ENCODE measurements around the gene TRMT2A. TPM values are rescaled to one million over a fixed set of nuclear protein-coding genes. Genes with fewer than 3 reads are reported as not detected.

Gene TRMT2A
- total RNA-seq, 2 experiments from 2014 or later: 71.8 to 75.2 TPM

- POLR2A ChIA-PET: no interaction called here
- no peaks in the 10 kb centered on the region for H3K27me3 Mint-ChIP-seq
- no peaks in the 10 kb centered on the region for H3K36me3 Mint-ChIP-seq (ENCODE audit: low read depth)
- DNase-seq: no peak
- H3K4me3 Mint-ChIP-seq: no peak overlapping the region
- CTCF ChIA-PET: interaction anchor here (1.1 to 2.6 kb wide), 2 partner anchors 130 to 413 kb away, joined by 3 to 6 read pairs; no protein-coding TSS in a partner anchor
- H3K27ac Mint-ChIP-seq: no peak overlapping the region
- no peaks in the 10 kb centered on the region for H3K9me3 Mint-ChIP-seq
- H3K4me1 Mint-ChIP-seq: no peaks in the 10 kb centered on the region
Measured at GRCh38 chr22:20156042-20156389, 39.0 kb upstream of the TRMT2A start.

DNA sequence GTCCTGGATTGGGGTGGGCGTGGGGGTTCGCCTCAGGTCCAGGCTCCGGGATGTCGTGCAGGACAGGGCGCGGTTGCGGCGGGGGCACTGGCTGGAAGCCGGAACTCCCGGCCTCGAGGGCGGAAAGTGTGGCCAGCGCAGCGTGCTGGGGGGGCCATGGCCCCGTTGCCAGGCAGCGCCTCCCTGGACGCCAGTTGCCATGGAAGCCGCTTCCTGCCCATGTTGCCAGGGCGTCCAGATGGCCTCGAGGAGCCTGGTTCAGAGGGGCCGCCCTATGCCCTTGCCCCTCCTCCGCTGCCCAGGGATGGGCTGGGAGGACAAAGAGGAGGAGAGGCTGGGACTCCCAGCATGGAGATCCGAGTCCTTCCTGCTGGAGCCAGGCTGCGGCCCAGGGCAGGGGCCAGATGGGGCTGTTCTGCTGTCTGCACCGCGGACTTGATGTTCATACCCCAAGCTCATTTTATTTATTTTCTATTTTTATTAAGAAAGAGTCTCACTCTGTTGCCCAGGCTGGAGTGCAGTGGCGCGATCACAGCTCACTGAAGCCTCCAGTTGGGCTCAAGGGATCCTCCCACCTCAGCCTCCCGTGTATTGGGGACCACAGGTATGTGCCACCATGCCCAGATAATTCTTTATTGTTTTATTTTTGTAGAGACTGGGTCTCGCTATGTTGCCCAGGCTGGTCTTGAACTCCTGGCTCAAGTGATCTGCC, 38.5 kb upstream of the TRMT2A start:
- no peak overlapping the region for H3K27ac Mint-ChIP-seq
- DNase-seq: peak; percentile 54
- H3K9me3 Mint-ChIP-seq: no peaks in the 10 kb centered on the region
- no peaks in the 10 kb centered on the region for H3K4me1 Mint-ChIP-seq
- CTCF ChIA-PET: interaction anchor here (0.7 kb wide), 1 partner anchor 83 kb away, joined by 4 read pairs; no protein-coding TSS in a partner anchor
- no peaks in the 10 kb centered on the region for H3K36me3 Mint-ChIP-seq (ENCODE audit: low read depth)
- no peaks in the 10 kb centered on the region for H3K27me3 Mint-ChIP-seq
- POLR2A ChIA-PET: no interaction called here
- H3K4me3 Mint-ChIP-seq: no peak overlapping the region

- ChIA-PET CTCF (no interaction called here), POLR2A (no interaction called here)
- H3K36me3 Mint-ChIP-seq (ENCODE audit: low read depth): no peaks in the 10 kb centered on the region
- no peak overlapping the region for H3K27ac Mint-ChIP-seq
- no peaks in the 10 kb centered on the region for H3K4me1 Mint-ChIP-seq
- no peak for DNase-seq
- H3K27me3 Mint-ChIP-seq: no peaks in the 10 kb centered on the region
- H3K9me3 Mint-ChIP-seq: no peaks in the 10 kb centered on the region
- H3K4me3 Mint-ChIP-seq: no peak overlapping the region
Measured at GRCh38 chr22:20154602-20155187, 37.7 kb upstream of the TRMT2A start.

GRCh38 chr22:20153945-20154344, 36.9 kb upstream of the TRMT2A start:
- Mint-ChIP-seq H3K4me1 (no peaks in the 10 kb centered on the region), H3K27ac (no peak overlapping the region), H3K36me3 (ENCODE audit: low read depth) (no peaks in the 10 kb centered on the region), H3K4me3 (no peak overlapping the region), H3K27me3 (no peaks in the 10 kb centered on the region), H3K9me3 (no peaks in the 10 kb centered on the region)
- POLR2A ChIA-PET: no interaction called here
- CTCF ChIA-PET: no interaction called here
- DNase-seq: no peak

DNA sequence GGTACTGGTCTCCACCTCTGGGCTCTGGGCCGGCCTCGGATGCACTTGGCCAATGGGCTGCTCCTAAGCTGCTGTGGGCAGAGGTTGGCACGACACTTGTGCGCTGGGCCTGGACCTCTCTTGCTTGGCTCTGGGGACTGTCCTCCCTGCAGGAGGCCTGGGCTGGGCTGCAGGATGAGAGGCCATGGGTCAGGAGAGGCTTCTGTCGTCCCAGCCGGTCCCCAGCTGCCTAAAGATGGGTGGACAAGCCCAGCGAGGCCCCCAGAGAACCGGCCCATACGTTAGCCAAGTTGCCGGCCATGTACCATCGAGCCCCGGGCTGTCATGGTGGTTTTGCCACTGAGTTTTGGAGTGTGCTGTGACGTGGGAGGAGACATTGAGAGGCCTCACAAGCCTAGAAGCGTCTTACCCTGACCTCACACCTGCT, 35.5 kb upstream of the TRMT2A start:
- Mint-ChIP-seq H3K27ac (no peak overlapping the region), H3K27me3 (no peaks in the 10 kb centered on the region), H3K36me3 (ENCODE audit: low read depth) (no peaks in the 10 kb centered on the region), H3K4me3 (no peak overlapping the region), H3K4me1 (no peaks in the 10 kb centered on the region), H3K9me3 (no peaks in the 10 kb centered on the region)
- ChIA-PET POLR2A (no interaction called here), CTCF (no interaction called here)
- no peak for DNase-seq

DNA sequence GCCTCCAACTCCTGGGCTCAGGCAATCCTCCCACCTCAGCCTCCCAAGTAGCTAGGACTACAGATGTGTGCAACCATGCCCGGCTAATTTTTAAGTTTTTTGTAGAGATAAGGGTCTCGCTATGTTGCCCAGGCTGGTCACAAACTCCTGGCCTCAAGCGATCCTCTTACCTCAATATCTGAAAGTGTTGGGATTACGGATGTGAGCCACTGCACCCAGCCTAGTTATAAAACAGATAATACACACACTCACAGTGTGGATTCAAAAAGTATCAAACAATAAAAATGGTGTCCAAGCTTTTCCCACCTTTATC, 34.2 kb upstream of the TRMT2A start:
- no peak for DNase-seq
- Mint-ChIP-seq H3K4me1 (no peaks in the 10 kb centered on the region), H3K4me3 (no peak overlapping the region), H3K27me3 (no peaks in the 10 kb centered on the region), H3K27ac (no peak overlapping the region), H3K9me3 (no peaks in the 10 kb centered on the region), H3K36me3 (ENCODE audit: low read depth) (no peaks in the 10 kb centered on the region)
- ChIA-PET CTCF (no interaction called here), POLR2A (no interaction called here)

GRCh38 chr22:20150381-20151275, 33.6 kb upstream of the TRMT2A start, which contains the start of gene CCDC188:
Gene CCDC188 (minus strand): TSS chr22:20151055. CDS start chr22:20150986, 69 bp downstream.
- H3K4me1 Mint-ChIP-seq: no peaks in the 10 kb centered on the region
- no peak within 1 kb of the TSS for H3K4me3 Mint-ChIP-seq
- ChIA-PET CTCF (no interaction called here), POLR2A (interaction anchor here (1.0 kb wide), 1 partner anchor 33 kb away, joined by 3 read pairs; the partner anchor contains the start of gene TRMT2A)
- no peak for DNase-seq
- H3K9me3 Mint-ChIP-seq: no peaks in the 10 kb centered on the region
- H3K27ac Mint-ChIP-seq: no peak within 1 kb of the TSS
- H3K36me3 Mint-ChIP-seq (ENCODE audit: low read depth): no peaks in the 10 kb centered on the region
- no peaks in the 10 kb centered on the region for H3K27me3 Mint-ChIP-seq

GRCh38 chr22:20149257-20150250, 32.5 kb upstream of the TRMT2A start:
- Mint-ChIP-seq H3K4me3 (no peak overlapping the region), H3K27ac (no peak overlapping the region), H3K9me3 (no peaks in the 10 kb centered on the region), H3K36me3 (ENCODE audit: low read depth) (no peaks in the 10 kb centered on the region), H3K4me1 (no peaks in the 10 kb centered on the region), H3K27me3 (no peaks in the 10 kb centered on the region)
- ChIA-PET CTCF (no interaction called here), POLR2A (interaction anchor here (1.0 kb wide), 1 partner anchor 32 kb away, joined by 3 read pairs; the partner anchor contains the start of gene TRMT2A)
- DNase-seq: no peak

DNA sequence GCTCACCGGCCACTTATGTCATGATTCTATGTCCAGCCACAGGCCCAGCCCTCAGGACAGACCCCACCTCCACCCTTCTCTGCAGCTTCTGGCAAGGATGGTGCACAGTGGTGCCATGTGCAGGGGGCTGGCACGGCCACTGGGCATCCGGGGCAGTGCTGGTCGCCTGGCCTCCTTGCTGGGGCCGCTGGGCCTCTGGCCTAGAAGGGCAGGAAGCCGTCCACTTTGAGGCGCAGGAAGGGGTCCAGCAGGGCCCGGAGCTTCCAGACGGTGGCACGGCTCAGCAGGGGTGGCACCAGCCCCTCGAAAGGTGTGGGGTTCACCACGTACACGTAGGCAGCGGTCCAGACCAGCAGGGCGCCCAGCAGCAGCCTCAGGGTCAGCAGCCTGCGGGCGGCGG, 31.4 kb upstream of the TRMT2A start:
- ChIA-PET CTCF (no interaction called here), POLR2A (no interaction called here)
- no peaks in the 10 kb centered on the region for H3K36me3 Mint-ChIP-seq (ENCODE audit: low read depth)
- DNase-seq: no peak
- no peaks in the 10 kb centered on the region for H3K9me3 Mint-ChIP-seq
- H3K27ac Mint-ChIP-seq: no peak overlapping the region
- no peaks in the 10 kb centered on the region for H3K27me3 Mint-ChIP-seq
- H3K4me3 Mint-ChIP-seq: no peak overlapping the region
- no peaks in the 10 kb centered on the region for H3K4me1 Mint-ChIP-seq

- POLR2A ChIA-PET: no interaction called here
- H3K9me3 Mint-ChIP-seq: no peaks in the 10 kb centered on the region
Measured at GRCh38 chr22:20147237-20147988, 30.4 kb upstream of the TRMT2A start.

DNA sequence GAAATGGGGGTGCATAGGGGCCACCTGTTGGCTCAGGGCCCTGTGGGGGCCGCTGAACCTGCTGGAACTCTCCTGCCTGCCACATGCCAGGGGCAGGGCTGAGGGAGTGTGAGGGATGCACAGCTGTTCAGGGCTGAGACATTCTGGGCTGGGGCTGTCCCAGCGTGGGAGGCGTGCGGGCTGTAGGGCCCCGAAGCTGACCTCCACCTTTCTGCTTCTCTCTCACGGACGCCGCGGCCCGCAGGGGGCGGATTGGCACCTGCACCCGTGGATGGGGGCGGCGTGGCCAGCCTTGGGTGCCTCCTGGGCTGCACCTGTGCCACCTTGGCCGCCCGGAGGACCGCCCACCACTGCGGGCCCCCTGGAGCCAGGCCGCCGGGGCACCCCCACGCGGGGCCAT, 29.8 kb upstream of the TRMT2A start:
- no peaks in the 10 kb centered on the region for H3K36me3 Mint-ChIP-seq (ENCODE audit: low read depth)

More at GRCh38 chr22:20147237-20147988, 30.4 kb upstream of the TRMT2A start:
- CTCF ChIA-PET: no interaction called here
- no peak for DNase-seq
- no peak overlapping the region for H3K4me3 Mint-ChIP-seq
- no peaks in the 10 kb centered on the region for H3K4me1 Mint-ChIP-seq
- no peaks in the 10 kb centered on the region for H3K36me3 Mint-ChIP-seq (ENCODE audit: low read depth)
- no peaks in the 10 kb centered on the region for H3K27me3 Mint-ChIP-seq
- H3K27ac Mint-ChIP-seq: no peak overlapping the region

DNA sequence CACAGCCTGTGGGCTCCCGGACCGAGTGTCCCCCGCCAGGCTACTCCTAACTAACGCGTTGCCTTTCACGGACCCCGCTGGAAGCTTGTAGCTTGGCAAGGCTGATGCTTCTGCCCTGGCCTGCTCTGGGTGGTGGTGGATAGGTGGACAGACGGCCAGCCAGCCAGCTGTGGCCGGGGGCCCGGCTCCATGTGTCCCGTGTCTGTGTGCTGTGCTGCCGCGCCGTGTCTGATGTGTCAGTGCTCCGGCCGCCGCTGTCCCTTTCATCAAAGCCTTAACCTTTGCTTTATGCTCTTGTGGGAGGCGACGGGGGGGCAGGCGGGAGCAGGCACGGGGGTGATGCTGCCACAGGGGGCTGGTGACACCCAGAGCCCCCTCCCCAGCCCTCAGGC, 28.8 kb upstream of the TRMT2A start:
- Mint-ChIP-seq H3K36me3 (ENCODE audit: low read depth) (no peaks in the 10 kb centered on the region), H3K4me1 (no peaks in the 10 kb centered on the region), H3K4me3 (no peak overlapping the region), H3K27me3 (no peaks in the 10 kb centered on the region), H3K9me3 (no peaks in the 10 kb centered on the region), H3K27ac (no peak overlapping the region)
- CTCF ChIA-PET: no interaction called here
- POLR2A ChIA-PET: no interaction called here
- DNase-seq: no peak

More for the DNA sequence above, 29.8 kb upstream of the TRMT2A start:
- no peaks in the 10 kb centered on the region for H3K4me1 Mint-ChIP-seq
- no peaks in the 10 kb centered on the region for H3K9me3 Mint-ChIP-seq
- no peaks in the 10 kb centered on the region for H3K27me3 Mint-ChIP-seq
- ChIA-PET CTCF (no interaction called here), POLR2A (no interaction called here)
- no peak overlapping the region for H3K27ac Mint-ChIP-seq
- DNase-seq: no peak
- H3K4me3 Mint-ChIP-seq: no peak overlapping the region
